Kidney tubule cell (primary cell): ENCODE measurements around the gene VPS51.

Experiments used
- DNase-seq: peaks from one replicate; pipeline ENCODE4 v3.0.0-alpha.2; 2018; ENCODE audit warnings: low spot score

VPS51 gene

GRCh38 chr11:65072631-65072966 is 23.4 kb upstream of the VPS51 start:
- no peak for DNase-seq

DNA sequence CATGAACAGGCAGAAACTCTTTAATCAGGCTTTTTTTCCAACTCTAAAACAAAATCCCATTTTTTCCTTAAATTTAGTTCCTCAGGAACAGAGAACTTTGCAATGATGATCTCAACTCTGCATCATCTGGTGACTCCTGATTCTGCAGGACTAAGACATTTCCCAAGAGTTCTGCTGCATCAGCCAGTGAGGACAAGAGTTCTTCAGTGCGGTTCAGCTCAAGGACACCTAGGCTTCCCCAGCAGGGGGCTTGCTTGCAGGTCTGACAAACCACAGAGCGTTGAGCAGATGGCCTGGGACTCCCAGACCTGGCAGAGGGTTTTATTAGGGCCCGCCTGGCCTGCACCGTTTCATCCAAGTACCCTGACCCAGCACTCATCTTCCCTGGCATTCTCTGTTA is 18.6 kb upstream of the VPS51 start:
- no peak for DNase-seq

DNA sequence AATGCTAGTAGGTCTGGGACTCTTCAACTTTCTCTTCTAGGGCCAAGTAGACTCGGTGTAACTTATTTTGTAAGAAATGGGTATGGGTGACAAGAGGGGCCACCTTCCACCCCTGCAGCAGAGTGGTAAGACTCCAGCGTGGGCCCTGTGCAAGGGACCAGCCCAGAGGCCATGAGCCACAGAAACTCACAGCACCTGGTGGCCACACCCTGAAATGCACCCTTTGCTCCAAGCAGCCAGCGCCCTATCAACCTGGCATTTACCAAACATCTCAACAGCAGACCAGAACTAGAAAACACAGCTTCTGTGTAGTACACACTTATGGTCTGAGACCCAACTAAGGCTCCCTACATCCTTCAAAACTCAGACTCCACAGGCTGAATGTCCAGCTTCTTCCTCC is 17.9 kb upstream of the VPS51 start:
- peak; percentile 44 for DNase-seq

- no peak for DNase-seq
These were observed 17.1 kb upstream of the VPS51 start for GRCh38 chr11:65078786-65079342.

DNA sequence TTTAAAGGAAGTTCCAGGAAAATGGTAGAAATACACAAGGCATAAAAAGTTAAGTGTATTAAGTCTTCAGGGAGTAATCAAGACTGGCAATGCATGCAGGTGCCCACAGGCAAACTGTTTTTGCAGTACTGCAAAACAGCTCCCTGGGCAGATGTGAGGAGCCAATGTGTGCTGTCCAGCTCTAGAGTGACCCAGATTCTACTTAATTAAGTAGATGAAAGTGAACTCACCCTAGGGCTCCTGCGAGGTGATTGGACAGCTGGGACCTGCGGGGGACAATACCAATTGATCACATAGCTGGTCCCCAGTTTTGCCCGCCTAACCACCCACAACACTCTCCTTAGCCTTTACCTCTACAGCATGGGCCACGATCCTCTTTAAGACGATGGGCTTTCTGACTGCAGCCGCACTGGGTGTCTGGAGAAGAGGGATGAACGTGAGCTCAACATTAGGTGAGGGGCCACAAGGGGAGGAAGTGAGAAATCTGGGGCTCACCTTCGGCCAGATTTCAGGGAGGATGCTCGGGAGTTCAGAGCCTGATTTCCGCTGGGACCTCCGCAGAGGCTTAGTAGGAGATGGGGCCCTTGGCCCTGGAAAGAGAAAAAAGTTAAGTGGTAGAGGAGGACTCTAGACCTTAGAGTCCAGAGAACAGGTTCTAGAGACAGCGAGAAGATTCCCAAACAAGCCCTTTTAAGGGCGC is 12.7 kb upstream of the VPS51 start:
- DNase-seq, result no peak

DNA sequence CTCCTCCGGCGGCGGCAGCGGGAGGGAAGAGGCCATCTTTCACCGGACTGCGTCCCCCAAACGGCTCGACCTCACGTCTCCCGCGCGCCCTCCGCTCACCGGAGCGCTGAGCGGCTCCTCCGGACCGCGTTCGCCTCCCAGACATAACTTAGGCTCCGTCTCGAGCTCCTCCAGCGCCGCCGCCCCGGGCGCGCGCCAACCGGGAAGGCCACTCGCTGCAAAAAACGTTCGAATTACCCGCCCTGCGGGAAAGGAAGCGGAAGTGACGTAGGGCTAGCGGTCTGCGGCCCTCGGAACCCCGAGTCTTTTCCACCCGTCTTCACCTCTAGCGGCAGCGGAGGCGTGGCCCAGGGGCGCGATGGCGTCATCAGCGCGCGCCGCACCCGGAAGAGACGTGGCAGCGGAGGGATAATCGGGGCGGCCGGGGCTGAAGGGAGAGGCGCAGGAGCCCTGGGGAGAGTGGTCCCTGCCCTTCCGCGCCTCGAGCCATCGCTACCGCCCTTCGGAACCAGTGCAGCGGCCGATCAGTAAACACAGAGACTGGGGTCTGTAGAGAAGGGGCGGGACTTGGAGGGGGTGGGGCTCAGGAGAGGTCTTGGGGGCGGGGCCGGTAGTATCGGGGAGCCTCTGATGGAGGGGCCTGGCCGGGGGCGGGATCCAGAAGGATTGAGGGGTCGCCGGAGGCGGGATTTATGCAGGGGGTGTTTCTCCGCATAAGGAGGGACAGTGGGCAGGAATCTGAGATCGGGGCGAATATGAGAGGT is 12.0 kb upstream of the VPS51 start, which contains the start of the genes CDCA5 and ZFPL1:
Gene CDCA5 (minus strand): TSS at position 207 of the 764 bp plus-strand sequence. CDS start 62 bp downstream, at position 145.
Gene ZFPL1 (plus strand): TSS at position 389 of the 764 bp plus-strand sequence. CDS start 477 bp downstream, outside the sequence.
- DNase-seq, result peak; percentile 95

DNA sequence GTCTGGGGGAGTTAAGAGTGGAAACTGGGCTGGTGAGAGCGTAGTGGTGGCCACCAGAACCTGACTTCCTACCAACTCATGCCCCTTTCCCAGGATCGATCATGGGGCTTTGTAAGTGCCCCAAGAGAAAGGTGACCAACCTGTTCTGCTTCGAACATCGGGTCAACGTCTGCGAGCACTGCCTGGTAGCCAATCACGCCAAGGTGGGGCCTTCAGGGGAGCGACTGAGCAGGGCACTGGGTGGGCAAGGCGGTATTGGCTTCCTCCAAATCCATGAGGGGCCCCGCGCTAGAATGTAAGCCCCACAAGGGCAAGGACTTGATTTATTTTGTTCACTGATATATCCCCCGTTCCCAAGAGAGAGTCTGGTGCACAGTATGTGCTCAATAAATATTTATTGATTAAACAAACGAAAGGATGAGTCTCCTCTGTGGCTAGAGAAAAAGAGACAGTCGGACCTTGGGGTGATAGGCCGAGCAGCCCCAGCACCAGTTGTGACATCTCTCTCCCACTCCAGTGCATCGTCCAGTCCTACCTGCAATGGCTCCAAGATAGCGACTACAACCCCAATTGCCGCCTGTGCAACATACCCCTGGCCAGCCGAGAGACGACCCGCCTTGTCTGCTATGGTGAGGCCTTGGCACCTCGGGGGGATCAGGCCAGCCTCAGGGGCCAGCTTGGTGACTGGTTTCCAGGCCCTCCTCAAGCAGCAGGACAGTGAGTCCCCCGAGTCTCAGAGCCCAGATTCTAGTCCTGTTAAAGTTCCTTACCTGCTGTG is 11.2 kb upstream of the VPS51 start:
- no peak for DNase-seq

GRCh38 chr11:65085446-65085845 is 10.6 kb upstream of the VPS51 start:
- DNase-seq, result no peak

- no peak for DNase-seq
These were observed 9.2 kb upstream of the VPS51 start for GRCh38 chr11:65086809-65087208.

DNA sequence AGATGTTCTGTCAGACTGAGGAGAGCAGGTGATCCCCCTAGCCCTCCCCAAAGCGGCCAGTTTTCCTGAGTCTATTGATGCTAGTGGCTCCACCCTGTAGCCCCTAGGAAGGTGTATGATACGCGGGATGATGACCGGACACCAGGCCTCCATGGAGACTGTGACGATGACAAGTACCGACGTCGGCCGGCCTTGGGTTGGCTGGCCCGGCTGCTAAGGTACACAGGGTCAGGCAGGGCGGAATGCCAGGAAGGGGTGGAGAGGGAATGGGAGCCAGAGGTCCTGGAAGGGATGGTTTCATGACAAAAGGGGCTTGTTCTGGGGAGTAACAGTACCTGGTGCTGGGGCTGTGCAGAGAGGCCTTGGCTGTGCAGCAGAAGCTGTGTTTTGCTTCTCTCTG is 8.8 kb upstream of the VPS51 start:
- DNase-seq, result no peak

DNA sequence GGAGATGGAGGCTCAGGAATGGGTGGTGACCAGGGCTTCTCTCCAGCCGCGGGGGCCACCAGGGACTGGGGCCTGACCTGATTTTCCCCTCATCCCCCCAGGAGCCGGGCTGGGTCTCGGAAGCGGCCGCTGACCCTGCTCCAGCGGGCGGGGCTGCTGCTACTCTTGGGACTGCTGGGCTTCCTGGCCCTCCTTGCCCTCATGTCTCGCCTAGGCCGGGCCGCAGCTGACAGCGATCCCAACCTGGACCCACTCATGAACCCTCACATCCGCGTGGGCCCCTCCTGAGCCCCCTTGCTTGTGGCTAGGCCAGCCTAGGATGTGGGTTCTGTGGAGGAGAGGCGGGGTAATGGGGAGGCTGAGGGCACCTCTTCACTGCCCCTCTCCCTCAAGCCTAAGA is 8.2 kb upstream of the VPS51 start:
- no peak for DNase-seq

GRCh38 chr11:65089621-65090020 is 6.4 kb upstream of the VPS51 start:
- DNase-seq, result no peak

DNA sequence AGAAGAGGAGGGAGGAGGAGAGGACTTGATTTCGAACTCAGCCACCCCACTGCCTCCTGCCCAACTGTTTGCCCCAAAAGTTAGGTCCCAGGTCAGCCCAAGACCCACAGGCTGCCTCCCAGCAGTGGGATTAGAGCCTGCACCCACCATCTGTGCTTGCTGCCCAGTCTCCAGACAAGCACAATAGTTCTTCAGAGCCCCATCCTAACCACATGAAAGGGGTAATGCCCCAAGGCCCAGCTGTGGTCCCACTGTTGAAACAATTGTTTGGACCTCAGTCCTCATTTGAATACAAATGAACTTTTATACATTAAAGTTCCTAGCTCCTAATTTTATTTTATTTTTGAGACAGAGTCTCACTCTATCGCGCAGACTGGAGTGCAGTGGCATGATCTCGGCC is 5.4 kb upstream of the VPS51 start:
- no peak for DNase-seq

DNA sequence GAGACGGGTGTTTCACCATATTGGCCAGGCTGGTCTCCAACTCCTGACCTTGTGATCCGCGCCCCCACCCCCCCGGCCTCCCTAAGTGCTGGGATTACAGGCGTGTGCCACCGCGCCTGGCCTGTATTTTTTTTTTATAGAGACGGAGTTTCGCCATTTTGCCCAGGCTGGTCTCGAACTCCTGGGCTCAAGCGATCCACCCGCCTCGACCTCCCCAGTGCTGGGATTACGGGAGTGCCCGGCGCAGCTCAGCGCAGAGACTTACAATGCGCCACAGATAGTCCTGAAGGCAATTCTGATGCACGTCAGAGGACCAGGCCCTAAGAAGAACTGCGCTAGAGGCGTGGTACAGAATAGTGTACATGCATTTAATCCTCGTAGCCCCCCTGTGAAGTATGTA is 587 bp upstream of the VPS51 start:
- DNase-seq, result no peak

DNA sequence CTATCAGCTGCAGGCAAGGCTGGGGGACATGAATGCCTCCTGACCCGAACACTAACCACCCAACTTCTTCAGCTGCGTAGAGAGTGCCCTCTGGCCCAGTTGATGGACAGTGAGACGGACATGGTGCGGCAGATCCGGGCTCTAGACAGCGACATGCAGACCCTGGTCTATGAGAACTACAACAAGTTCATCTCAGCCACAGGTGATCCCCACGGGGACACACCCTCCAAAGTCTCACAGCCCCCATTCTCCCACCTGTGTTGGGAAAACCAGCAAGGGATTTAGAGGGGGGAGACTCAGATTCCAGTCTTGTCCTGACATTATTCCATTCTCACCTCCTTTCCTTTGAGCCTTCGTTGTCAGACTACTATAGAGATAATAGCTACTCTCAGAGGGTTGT is 912 bp downstream of the VPS51 start:
- DNase-seq, result no peak

DNA sequence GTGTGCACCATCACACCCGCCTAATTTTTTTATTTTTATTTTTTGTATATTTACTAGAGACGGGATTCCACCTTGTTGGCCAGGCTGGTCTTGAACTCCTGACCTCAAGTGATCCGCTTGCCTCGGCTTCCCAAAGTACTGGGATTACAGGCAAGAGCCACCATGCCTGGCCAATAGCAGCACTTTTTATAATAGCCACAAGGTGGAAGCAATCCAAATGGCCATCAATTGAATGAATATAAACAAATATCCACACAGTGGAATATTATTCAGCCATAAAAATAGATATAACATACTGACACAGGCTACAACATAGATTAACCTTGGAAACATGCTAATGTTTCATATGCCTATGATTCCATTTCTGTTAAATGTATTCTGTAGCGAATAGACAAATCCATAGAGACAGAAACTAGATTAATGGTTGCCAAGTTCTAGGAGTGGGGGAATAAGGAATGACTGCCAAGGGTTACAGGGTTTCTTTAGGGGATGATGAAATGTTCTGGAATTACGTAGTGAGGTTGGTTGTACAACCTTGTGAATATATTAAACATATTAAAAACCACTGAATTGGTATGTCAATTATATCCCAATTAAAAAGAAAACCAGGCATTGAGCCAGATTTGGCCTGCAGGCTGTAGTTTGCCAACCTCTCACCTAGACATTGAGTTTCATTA is 4.8 kb downstream of the VPS51 start:
- DNase-seq, result no peak

- no peak for DNase-seq
These were observed 6.4 kb downstream of the VPS51 start for GRCh38 chr11:65102142-65103095.

GRCh38 chr11:65103476-65103875 is 7.5 kb downstream of the VPS51 start:
- DNase-seq, result no peak

DNA sequence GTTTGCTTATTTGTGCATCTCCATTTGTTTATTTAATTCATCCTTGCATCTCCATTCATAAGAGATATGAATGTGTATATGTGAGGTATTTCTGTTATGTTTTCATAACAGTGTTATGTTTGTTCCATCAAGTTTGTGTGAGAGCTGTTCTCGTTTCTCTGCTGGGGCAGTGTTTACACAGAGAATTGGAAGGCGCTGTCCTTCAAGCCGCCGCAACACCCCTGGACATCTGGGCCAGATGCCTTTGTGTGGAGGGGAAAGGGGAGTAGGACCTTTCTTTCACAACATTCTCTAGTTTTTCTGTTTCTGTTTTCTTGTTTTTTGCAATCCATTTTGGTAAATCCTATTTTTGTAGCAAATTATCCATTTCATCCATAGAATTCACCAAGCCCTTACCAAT is 8.6 kb downstream of the VPS51 start:
- no peak for DNase-seq

DNA sequence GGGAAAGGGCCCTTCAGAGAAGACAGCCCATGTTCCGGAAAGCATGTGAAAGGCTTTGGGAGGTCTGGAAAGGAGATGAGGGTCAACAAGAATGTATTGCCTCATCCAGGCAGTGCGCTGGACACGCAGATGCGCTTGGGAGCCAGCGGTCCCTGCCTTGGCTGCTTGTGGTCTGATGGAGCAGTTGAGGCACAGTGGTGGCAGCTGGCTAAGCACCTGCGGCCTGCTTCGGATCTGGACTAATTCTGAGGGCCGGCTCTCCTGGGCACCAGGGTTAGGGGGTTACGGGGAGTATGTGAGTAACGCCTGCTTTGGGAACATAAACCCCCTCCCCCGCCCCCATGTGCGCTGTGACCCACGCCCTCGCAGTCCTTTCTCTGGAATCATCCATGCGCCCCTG is 11.1 kb downstream of the VPS51 start:
- DNase-seq, result no peak
